ENCODE results near the gene CCDC57.

DNA sequence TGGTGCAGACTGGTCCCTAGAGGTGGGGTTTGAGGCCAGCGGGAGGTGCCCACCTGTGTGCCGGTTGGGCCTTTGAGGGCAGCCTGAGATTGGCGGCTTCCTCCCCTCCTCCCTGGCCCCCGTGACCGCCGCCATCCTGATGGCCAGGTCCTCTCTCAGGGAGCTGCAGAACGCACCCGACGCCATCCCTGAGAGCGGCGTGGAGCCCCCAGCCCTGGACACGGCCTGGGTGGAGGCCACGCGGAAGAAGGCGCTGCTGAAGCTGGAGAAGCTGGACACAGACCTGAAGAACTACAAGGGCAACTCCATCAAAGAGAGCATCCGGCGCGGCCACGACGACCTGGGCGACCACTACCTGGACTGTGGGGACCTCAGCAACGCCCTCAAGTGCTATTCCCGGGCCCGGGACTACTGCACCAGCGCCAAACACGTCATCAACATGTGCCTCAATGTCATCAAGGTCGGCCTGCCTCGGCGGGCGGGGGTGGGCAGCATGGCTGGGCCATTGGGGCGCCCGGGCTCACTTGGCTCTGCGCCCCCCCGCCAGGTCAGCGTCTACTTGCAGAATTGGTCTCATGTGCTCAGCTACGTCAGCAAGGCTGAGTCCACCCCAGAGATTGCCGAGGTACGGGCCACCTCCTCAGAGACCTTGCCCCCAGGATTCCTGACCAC lies 158.2 kb downstream of the CCDC57 start:
- TF ChIP-seq, protein P1, sequence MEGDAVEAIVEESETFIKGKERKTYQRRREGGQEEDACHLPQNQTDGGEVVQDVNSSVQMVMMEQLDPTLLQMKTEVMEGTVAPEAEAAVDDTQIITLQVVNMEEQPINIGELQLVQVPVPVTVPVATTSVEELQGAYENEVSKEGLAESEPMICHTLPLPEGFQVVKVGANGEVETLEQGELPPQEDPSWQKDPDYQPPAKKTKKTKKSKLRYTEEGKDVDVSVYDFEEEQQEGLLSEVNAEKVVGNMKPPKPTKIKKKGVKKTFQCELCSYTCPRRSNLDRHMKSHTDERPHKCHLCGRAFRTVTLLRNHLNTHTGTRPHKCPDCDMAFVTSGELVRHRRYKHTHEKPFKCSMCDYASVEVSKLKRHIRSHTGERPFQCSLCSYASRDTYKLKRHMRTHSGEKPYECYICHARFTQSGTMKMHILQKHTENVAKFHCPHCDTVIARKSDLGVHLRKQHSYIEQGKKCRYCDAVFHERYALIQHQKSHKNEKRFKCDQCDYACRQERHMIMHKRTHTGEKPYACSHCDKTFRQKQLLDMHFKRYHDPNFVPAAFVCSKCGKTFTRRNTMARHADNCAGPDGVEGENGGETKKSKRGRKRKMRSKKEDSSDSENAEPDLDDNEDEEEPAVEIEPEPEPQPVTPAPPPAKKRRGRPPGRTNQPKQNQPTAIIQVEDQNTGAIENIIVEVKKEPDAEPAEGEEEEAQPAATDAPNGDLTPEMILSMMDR (conservative IDR thresholded peaks at IDR 0.05): no peak
- no peak for TF ChIP-seq EZH2 (IDR thresholded peaks at IDR 0.05; ENCODE audit: low read depth)

Data from PC-9 (cell line).